ENCODE data around the gene TNRC6A. TPM values are rescaled to one million over a fixed set of nuclear protein-coding genes. Genes with fewer than 3 reads are reported as not detected.
"Not testable (repeated sequence)": the region's sequence is repeated elsewhere in the genome, so short reads cannot be mapped to it uniquely, and the experiment has no call there.

The TNRC6A gene
- total RNA-seq, 2 donors from 2014 or later: 37.4 to 39.7 TPM

GRCh38 chr16:24834459-24835335 is 105.2 kb downstream of the TNRC6A start:
- Mint-ChIP-seq H3K27ac (no peak overlapping the region), H3K36me3 (ENCODE audit: insufficient read depth in 2 of 2) (no peaks in the 10 kb centered on the region), H3K4me1 (ENCODE audit: low read depth) (no peaks in the 10 kb centered on the region), H3K9me3 (no peaks in the 10 kb centered on the region), H3K27me3 (ENCODE audit: low read depth) (no peaks in the 10 kb centered on the region), H3K4me3 (no peak overlapping the region)
- no peak for DNase-seq
- ATAC-seq (replicated peaks in 1 of 2): peak; percentile 47 to 51

DNA sequence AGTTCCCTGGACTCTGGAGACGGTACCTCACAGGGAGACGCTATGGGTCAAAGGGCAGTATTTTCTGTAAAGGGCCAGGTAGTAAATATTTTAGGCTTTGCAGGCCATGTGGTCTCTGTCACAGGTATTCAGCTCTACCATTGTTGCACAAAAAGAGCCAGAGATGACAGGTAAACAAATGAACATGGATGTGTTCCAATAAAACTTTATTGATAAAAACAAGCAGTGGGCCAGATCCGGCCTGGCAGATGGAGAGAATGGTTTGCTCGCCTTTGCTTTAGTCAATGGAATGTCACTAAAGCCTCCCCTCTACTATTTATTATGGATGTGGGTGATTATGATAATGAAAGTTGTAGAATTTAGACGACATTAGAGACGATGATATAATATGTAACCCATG is 107.4 kb downstream of the TNRC6A start:
- Mint-ChIP-seq H3K4me1 (ENCODE audit: low read depth) (no peaks in the 10 kb centered on the region), H3K36me3 (ENCODE audit: insufficient read depth in 2 of 2) (no peaks in the 10 kb centered on the region), H3K9me3 (no peaks in the 10 kb centered on the region), H3K4me3 (no peak overlapping the region), H3K27me3 (ENCODE audit: low read depth) (no peaks in the 10 kb centered on the region), H3K27ac (no peak overlapping the region)
- no peak for DNase-seq
- no peak for ATAC-seq (replicated peaks in 1 of 2)

DNA sequence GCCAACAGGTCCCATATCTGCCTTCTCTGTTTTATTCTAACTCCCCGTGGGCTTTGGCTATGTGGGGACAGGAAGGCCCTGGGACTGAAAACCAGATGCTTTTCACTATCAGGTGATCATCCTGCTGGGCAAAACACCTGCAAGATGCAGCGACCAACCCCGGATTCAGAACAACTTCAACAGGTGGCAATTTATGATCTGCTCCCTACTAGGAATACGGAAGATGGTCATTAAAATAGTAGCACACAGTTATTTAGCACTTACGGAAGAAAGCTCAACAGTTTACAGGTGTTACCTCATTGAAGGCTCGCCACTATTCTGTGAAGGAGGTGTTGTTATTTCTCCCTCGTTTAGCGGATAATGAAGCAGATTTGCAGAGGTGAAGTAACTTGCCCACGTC is 108.5 kb downstream of the TNRC6A start:
- H3K9me3 Mint-ChIP-seq: no peaks in the 10 kb centered on the region
- H3K4me1 Mint-ChIP-seq (ENCODE audit: low read depth): no peaks in the 10 kb centered on the region
- no peaks in the 10 kb centered on the region for H3K36me3 Mint-ChIP-seq (ENCODE audit: insufficient read depth in 2 of 2)
- no peak for ATAC-seq (replicated peaks in 1 of 2)
- H3K27ac Mint-ChIP-seq: no peak overlapping the region
- no peak for DNase-seq
- H3K4me3 Mint-ChIP-seq: no peak overlapping the region
- H3K27me3 Mint-ChIP-seq (ENCODE audit: low read depth): no peaks in the 10 kb centered on the region

GRCh38 chr16:24838554-24839266 is 109.3 kb downstream of the TNRC6A start:
- DNase-seq (no peak), ATAC-seq (replicated peaks in 1 of 2) (peak in 1 of 2 donors; percentile 5)
- Mint-ChIP-seq H3K4me3 (no peak overlapping the region), H3K27me3 (ENCODE audit: low read depth) (no peaks in the 10 kb centered on the region), H3K27ac (no peak overlapping the region), H3K36me3 (ENCODE audit: insufficient read depth in 2 of 2) (no peaks in the 10 kb centered on the region), H3K9me3 (no peaks in the 10 kb centered on the region), H3K4me1 (ENCODE audit: low read depth) (no peaks in the 10 kb centered on the region)

- H3K4me1 Mint-ChIP-seq (ENCODE audit: low read depth): peaks cover 4% of the 10 kb centered on the region
- H3K9me3 Mint-ChIP-seq: no peaks in the 10 kb centered on the region
- no peaks in the 10 kb centered on the region for H3K36me3 Mint-ChIP-seq (ENCODE audit: insufficient read depth in 2 of 2)
- H3K4me3 Mint-ChIP-seq: no peak overlapping the region
- ATAC-seq (replicated peaks in 1 of 2): no peak
- no peak overlapping the region for H3K27ac Mint-ChIP-seq
- no peak for DNase-seq
- H3K27me3 Mint-ChIP-seq (ENCODE audit: low read depth): no peaks in the 10 kb centered on the region
These were observed 110.0 kb downstream of the TNRC6A start for GRCh38 chr16:24839347-24839972.

- Mint-ChIP-seq H3K4me3 (no peak overlapping the region), H3K9me3 (no peaks in the 10 kb centered on the region), H3K36me3 (ENCODE audit: insufficient read depth in 2 of 2) (no peaks in the 10 kb centered on the region), H3K27me3 (ENCODE audit: low read depth) (no peaks in the 10 kb centered on the region), H3K4me1 (ENCODE audit: low read depth) (peaks cover 9% of the 10 kb centered on the region), H3K27ac (no peak overlapping the region)
- no peak for DNase-seq
- no peak for ATAC-seq (replicated peaks in 1 of 2)
These were observed 111.8 kb downstream of the TNRC6A start for GRCh38 chr16:24841291-24841690.

DNA sequence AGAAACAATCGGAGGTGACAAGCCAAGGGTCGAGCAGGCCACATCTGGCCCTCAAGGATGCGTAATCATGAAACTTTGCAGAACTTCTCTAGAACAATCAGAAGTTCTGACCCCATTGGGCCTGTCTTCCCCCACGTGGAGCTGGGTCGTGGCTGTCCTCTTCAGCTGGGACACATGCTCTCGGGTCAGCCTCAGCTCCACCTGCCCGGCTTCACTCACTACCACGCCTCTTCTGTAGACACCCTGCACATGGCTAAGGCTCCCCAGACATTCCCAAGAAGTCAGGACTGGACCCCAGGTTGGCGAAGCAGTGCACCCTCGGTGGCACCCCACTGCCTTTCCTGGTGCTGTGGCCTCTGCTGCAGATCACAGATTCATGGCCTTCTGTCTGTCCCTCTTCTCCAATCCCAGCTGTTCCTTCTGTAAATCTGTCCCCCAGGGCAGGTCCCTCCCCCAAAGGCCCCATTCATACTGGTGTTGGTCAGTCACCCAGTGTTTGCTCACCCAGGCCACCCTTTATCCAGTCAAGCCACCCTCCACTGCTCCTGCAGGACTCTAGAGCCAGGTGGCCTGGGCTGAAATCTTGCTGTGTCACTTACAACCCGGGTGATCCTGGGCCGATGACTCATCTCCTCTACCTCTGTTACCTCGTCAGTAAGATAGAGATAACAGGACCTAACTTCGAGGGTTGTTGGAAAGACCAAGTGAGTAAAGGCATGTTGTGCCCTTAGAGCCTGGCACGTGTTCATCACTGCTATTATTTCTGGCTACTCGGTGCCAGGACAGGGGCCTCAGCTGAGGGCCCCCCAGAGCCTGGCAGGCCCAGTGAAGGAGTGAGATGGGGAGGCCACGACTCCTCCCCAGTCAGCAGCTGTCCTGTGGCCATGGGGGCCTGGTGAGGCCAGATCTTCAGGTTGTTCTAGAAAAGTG is 114.9 kb downstream of the TNRC6A start:
- Mint-ChIP-seq H3K4me1 (ENCODE audit: low read depth) (peaks cover 9% of the 10 kb centered on the region), H3K4me3 (no peak overlapping the region), H3K36me3 (ENCODE audit: insufficient read depth in 2 of 2) (no peaks in the 10 kb centered on the region), H3K27ac (no peak overlapping the region), H3K9me3 (no peaks in the 10 kb centered on the region), H3K27me3 (ENCODE audit: low read depth) (no peaks in the 10 kb centered on the region)
- DNase-seq (peak in 1 of 2 donors; percentile 8), ATAC-seq (replicated peaks in 1 of 2) (peak; percentile 72 to 82)

DNA sequence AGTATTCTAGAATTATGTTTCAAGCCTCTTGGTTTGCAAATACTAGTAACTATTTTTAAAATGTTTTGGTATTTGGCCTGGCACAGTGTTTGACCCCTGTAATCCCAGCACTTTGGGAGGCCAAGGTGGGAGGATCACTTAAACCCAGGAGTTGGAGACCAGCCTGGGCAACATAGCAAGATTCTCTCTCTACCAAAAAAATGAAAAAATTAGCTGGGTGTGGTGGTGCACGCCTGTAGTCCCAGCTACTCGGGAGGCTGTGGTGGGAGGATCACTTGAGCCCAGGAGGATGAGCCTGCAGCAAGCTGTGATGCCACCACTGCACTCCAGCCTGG is 115.5 kb downstream of the TNRC6A start:
- H3K4me1 Mint-ChIP-seq (ENCODE audit: low read depth); H3K27me3 Mint-ChIP-seq (ENCODE audit: low read depth); H3K27ac Mint-ChIP-seq; H3K4me3 Mint-ChIP-seq; ATAC-seq (replicated peaks in 1 of 2); H3K9me3 Mint-ChIP-seq; DNase-seq; H3K36me3 Mint-ChIP-seq (ENCODE audit: insufficient read depth in 2 of 2): not testable (repeated sequence)

DNA sequence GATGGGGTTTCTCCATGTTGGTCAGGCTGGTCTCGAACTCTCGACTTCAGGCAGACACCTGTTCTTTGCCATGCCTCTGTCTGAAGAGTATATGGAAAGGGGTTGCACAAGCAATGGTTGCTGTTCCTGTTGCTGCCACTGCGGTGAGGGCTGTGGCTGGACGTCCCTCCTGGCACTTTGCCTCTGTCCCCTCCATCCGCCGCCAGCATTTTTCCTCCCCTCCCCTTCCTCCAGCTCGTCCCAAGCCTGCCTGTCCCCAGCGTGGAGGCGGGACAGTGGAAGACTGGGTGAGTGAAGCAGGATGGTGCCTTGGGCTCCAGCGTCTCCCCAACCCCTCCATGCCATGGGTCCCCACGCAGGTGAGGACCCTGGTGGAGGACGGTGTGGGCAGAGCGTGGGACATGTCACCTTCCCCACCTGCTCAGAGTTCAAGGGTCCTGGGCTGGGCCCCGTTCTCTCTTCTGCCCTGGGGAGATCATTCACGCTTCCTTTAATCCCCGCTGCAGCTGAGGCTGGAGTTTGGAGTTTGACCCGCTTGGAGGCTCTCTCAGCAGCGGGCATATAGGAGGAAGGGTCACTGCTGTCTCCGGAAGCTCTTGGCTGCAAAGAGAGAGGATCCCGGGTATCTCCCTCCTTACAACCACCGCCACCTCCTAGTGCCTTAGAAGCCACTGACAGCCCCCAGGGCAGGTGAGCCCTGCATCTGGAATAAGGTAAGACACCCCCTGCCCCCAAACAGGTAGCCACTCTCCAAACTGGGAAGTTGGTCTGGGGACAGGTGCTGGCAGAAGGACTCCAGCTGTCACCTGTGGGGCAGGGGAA is 116.5 kb downstream of the TNRC6A start, which contains the start of gene SLC5A11:
Gene SLC5A11 (plus strand): TSS at position 238 of the 822 bp plus-strand sequence. CDS start 12,681 bp downstream, outside the sequence.
- DNase-seq: no peak
- no peak within 1 kb of the TSS for H3K27ac Mint-ChIP-seq

DNA sequence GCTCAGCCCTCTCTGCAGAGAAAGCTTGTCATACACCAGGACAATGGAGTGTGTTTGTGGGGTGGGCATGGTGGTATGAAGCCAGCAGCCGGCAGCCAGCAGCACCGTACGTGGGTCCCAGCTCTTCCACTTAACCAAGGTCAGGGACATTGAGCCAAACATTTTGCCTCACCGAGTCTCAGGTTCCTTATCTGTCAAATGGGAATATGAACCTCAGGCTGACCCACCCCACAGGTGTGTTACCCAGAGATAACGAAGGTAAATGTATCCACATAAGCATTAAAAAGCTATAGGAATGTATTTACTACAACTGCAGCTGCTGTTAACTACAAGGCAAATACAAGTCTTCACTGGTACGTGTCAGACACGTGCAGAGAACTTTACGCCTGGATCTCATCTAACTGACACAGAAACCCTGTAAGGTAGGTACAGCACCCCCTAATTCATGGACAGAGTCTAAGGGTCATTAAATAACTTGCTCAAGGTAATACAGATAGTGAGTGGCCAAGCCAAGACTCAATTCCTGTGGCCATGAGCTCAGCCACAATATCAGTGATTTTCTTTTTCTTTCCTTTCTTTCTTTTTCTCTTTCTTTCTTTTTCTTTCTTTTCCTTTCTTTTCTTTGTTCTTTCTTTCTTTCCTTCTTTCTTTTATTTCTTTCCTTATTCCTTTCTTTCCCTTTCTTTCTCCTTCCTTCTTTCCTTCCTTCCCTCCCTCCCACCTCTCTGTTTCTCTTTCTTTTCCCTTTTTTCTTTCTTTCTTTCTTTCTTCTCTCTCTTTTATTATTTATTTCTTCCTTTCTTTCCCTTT is 117.3 kb downstream of the TNRC6A start:
- H3K4me3 Mint-ChIP-seq: no peak overlapping the region
- DNase-seq (no peak), ATAC-seq (replicated peaks in 1 of 2) (no peak)
- peaks cover 25% of the 10 kb centered on the region for H3K4me1 Mint-ChIP-seq (ENCODE audit: low read depth)
- no peaks in the 10 kb centered on the region for H3K27me3 Mint-ChIP-seq (ENCODE audit: low read depth)
- H3K27ac Mint-ChIP-seq: no peak overlapping the region
- H3K9me3 Mint-ChIP-seq: no peaks in the 10 kb centered on the region
- H3K36me3 Mint-ChIP-seq (ENCODE audit: insufficient read depth in 2 of 2): no peaks in the 10 kb centered on the region

More for the DNA sequence above, 116.5 kb downstream of the TNRC6A start, which contains the start of gene SLC5A11:
- ATAC-seq (replicated peaks in 1 of 2): no peak
- peaks cover 19% of the 10 kb centered on the region for H3K4me1 Mint-ChIP-seq (ENCODE audit: low read depth)
- no peak within 1 kb of the TSS for H3K4me3 Mint-ChIP-seq
- H3K9me3 Mint-ChIP-seq: no peaks in the 10 kb centered on the region
- no peaks in the 10 kb centered on the region for H3K36me3 Mint-ChIP-seq (ENCODE audit: insufficient read depth in 2 of 2)
- H3K27me3 Mint-ChIP-seq (ENCODE audit: low read depth): no peaks in the 10 kb centered on the region

GRCh38 chr16:24847358-24847664 is 117.9 kb downstream of the TNRC6A start:
- no peak overlapping the region for H3K27ac Mint-ChIP-seq
- no peaks in the 10 kb centered on the region for H3K9me3 Mint-ChIP-seq
- H3K27me3 Mint-ChIP-seq (ENCODE audit: low read depth): no peaks in the 10 kb centered on the region
- peaks cover 30% of the 10 kb centered on the region for H3K4me1 Mint-ChIP-seq (ENCODE audit: low read depth)
- H3K36me3 Mint-ChIP-seq (ENCODE audit: insufficient read depth in 2 of 2): no peaks in the 10 kb centered on the region
- ATAC-seq (replicated peaks in 1 of 2): no peak
- no peak for DNase-seq
- no peak overlapping the region for H3K4me3 Mint-ChIP-seq

Measured in activated T-cell treated with anti-CD3 and anti-CD28 coated beads, Interleukin-2, amount 50 U/mL, for 72 hours (primary cell).